Measurements from ENCODE around the gene VARS1.

Gene VARS1

DNA sequence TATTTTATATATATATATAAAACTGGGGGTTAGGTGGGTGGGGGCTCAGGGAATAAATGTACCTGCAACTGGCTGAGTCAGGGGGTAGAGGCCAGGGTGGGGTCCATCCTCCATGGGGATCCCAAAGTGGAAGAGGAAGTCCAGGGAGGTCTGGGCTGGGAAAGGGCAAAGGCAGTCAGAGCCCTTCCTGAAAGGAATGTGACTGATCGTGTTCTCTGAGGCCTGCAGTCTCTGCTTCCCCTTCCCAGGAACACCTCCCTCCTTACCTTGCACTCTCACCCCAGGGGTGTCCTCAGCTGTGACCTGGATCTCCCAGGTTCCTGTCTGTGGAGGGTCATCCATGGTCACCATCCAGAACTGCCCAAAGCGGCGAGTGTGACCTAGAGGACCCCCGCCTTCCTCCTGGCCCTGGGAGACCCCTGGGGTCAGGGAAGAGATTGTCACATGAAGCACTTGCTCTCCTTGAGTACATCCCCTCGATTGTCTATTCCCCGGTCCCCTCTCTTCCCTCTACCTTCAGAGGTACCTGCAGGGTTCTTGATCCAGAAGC lies 28.4 kb downstream of the VARS1 start:
- TF ChIP-seq, protein P1, sequence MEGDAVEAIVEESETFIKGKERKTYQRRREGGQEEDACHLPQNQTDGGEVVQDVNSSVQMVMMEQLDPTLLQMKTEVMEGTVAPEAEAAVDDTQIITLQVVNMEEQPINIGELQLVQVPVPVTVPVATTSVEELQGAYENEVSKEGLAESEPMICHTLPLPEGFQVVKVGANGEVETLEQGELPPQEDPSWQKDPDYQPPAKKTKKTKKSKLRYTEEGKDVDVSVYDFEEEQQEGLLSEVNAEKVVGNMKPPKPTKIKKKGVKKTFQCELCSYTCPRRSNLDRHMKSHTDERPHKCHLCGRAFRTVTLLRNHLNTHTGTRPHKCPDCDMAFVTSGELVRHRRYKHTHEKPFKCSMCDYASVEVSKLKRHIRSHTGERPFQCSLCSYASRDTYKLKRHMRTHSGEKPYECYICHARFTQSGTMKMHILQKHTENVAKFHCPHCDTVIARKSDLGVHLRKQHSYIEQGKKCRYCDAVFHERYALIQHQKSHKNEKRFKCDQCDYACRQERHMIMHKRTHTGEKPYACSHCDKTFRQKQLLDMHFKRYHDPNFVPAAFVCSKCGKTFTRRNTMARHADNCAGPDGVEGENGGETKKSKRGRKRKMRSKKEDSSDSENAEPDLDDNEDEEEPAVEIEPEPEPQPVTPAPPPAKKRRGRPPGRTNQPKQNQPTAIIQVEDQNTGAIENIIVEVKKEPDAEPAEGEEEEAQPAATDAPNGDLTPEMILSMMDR (IDR thresholded peaks at IDR 0.05): no peak

DNA sequence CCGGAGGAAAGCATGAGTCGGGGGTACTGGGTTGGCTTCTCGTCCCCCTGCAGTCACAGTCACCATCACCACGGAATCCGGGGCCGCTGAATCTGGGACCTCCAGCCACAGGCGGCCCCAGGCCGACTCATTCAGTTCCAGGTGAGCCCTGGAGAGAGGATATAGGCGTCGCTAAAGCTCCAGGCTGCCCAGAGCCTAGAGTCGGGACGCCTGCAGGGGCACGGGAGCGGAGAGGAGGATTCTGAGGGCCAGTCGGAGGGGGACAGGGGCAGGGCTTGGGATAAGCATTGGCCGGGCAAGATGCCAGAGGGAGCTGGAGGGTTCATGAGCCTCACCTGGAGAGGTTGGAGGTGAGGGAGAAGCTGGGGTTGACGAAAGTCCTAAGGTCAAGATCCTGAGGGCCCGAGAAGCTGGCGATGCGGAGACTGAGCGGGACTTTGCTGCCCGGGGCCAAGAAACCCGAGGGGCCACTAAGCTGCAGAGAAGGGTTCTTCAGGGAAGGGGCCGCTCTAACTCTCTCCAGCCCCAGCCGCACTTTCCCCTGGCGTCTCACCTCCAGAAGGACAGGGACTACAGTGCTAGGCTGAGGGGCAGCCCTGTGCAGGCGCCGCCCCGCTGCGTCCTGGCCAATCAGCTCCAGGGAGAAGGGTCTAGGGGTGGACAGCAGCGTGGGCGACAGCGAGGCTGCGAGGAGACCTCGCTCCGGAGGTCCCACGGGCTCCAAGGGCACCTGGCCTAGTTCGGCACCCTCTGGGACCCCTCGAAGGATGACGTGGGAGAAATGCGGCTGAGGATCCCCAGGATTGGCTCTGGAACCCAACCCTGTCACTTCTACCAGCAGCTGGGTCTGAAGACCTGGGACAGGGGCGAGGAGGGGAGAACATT lies 29.4 kb downstream of the VARS1 start:
- TF ChIP-seq, protein P1 (IDR thresholded peaks at IDR 0.05): no peak

DNA sequence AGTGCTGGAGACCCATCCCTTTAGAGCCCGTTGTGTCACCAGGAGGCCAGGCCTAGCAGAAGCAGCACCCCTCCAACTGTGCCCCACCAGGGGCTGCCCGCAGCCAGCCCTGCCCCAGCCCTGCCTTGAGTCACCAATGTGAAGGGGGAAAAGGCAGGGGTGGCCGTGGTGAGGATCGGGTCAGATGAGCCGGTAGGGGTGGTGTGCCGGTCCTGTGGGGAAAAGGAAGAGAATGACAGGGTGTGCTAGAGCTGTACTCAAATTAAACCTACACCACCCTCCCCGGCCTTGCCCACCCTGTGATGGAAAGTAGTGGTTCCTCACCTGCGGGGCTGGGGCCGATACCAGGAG lies 30.0 kb downstream of the VARS1 start:
- TF ChIP-seq, protein P1 (IDR thresholded peaks at IDR 0.05): no peak

DNA sequence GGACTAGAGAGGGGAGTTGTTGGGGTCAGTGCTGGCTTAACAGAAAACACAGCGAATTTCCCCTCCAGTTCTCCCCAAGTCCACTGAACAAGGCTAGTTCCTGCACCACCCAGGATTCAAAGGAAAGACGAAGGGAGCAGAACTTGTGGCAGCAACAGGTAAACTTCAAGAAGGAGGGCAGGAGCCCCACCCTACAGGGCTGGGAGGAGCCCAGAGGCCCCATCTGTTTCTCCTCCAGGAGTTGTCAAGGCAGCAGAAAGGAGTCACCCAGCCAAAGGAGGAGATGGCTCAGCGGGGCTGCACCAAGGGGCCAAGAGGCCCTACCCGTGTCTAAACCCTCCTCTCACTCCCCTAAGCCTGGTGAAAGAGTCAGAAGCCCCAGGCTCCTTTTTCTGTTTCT lies 31.4 kb downstream of the VARS1 start:
- TF ChIP-seq, protein P1 (IDR thresholded peaks at IDR 0.05): no peak

GRCh38 chr6:31763619-31763940 lies 32.0 kb downstream of the VARS1 start:
- TF ChIP-seq, protein P1 (IDR thresholded peaks at IDR 0.05): no peak

- TF ChIP-seq, protein P1 (IDR thresholded peaks at IDR 0.05): no peak
Observed at GRCh38 chr6:31762878-31763618, 32.5 kb downstream of the VARS1 start.

DNA sequence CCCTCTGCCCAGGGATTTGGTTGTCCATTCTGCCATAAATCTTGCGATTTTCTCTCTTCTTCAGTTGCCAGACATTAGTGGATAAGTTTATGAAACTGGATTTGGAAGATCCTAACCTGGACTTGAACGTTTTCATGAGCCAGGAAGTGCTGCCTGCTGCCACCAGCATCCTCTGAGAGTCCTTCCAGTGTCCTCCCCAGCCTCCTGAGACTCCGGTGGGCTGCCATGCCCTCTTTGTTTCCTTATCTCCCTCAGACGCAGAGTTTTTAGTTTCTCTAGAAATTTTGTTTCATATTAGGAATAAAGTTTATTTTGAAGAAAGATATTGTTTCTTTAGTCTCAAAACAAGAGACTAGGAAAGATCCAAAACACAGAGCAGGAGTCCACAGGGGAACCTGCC lies 33.2 kb downstream of the VARS1 start, which contains the start of gene SAPCD1:
TSS of gene SAPCD1 (plus strand) at position 301 of the 400 bp plus-strand sequence. CDS start 399 bp downstream, outside the sequence.
- TF ChIP-seq, protein P1 (IDR thresholded peaks at IDR 0.05): no peak

Measured in LNCAP (cell line).